HepG2 (cell line): ENCODE results near the gene CBL. TPM values are rescaled to one million over a fixed set of nuclear protein-coding genes. Genes with fewer than 3 reads are reported as not detected.
A peak's percentile ranks its signal among the peaks of the same experiment; 100 is the strongest.

ENCODE experiments used
- CC2D1A ChIP-seq: sonication (generic); formaldehyde crosslinking; IDR thresholded peaks from 2 replicates; pipeline ENCODE4 v1.8.1; 2023; ENCODE audit warnings: mild to moderate bottlenecking, missing genetic modification reagents
- CHCHD3 ChIP-seq: sonication (generic); formaldehyde crosslinking; IDR thresholded peaks from 2 replicates; pipeline ENCODE4 v1.8.0; 2022; ENCODE audit warnings: mild to moderate bottlenecking, missing genetic modification reagents, moderate library complexity
- ERF ChIP-seq: IDR thresholded peaks from 2 replicates; pipeline ENCODE4 v1.6.1; 2018; ENCODE audit warnings: missing biosample characterization, missing genetic modification reagents
- GABPA ChIP-seq, 2 experiments: IDR thresholded peaks; 2 replicates each; pipeline ENCODE4 v1.6.1; 2011 to 2016; ENCODE audit warnings: low read depth in 2 of 2, low read length in 1 of 2, missing biosample characterization in 1 of 2, missing genetic modification characterization in 1 of 2
- GATAD2A ChIP-seq: IDR thresholded peaks from 2 replicates; pipeline ENCODE4 v1.6.1; 2016
- GZF1 ChIP-seq: sonication (generic); formaldehyde crosslinking; IDR thresholded peaks from 2 replicates; pipeline ENCODE4 v1.5.1; 2020; ENCODE audit warnings: mild to moderate bottlenecking, missing genetic modification reagents
- HDAC2 ChIP-seq: sonication (generic); formaldehyde crosslinking; IDR thresholded peaks from 2 replicates; pipeline ENCODE4 v1.4.0; 2020; ENCODE audit warnings: missing genetic modification reagents
- HDAC6 ChIP-seq: fragments of 200-600 bp; sonication (generic); IDR thresholded peaks from 2 replicates; pipeline ENCODE4 v1.7.0; 2017; ENCODE audit warnings: mild to moderate bottlenecking, antibody characterized with exemption, low read length, low read depth
- JARID2 ChIP-seq: sonication (generic); formaldehyde crosslinking; IDR thresholded peaks from 2 replicates; pipeline ENCODE4 v1.8.1; 2023; ENCODE audit warnings: missing genetic modification reagents, inconsistent platforms; ENCODE audit not compliant: insufficient replicate concordance
- KAT8 ChIP-seq: IDR thresholded peaks from 2 replicates; pipeline ENCODE4 v1.6.1; 2016; ENCODE audit warnings: missing genetic modification reagents, missing compliant biosample characterization
- LCORL ChIP-seq, 2 experiments: fragments of 450-650 bp in 1 of 2; sonication (generic) in 1 of 2; formaldehyde crosslinking in 1 of 2; IDR thresholded peaks; 2 replicates each; pipeline versions ENCODE4 v1.5.0 to v1.6.1; 2017 to 2020; ENCODE audit warnings: antibody characterized with exemption in 1 of 2, missing genetic modification reagents in 1 of 2
- MAF1 ChIP-seq: sonication (generic); formaldehyde crosslinking; IDR thresholded peaks from 2 replicates; pipeline ENCODE4 v1.5.0; 2020; ENCODE audit warnings: missing genetic modification reagents, borderline replicate concordance
- MEIS2 ChIP-seq: sonication (generic); formaldehyde crosslinking; IDR thresholded peaks from 2 replicates; pipeline ENCODE4 v1.9.0; 2021; ENCODE audit warnings: mild to moderate bottlenecking, missing genetic modification reagents
- MTA3 ChIP-seq: sonication (generic); formaldehyde crosslinking; IDR thresholded peaks from 2 replicates; pipeline ENCODE4 v1.4.0; 2020; ENCODE audit warnings: missing genetic modification reagents
- REPIN1 ChIP-seq: sonication (generic); formaldehyde crosslinking; IDR thresholded peaks from 2 replicates; pipeline ENCODE4 v1.8.0; 2022; ENCODE audit warnings: missing genetic modification reagents, low read depth, mild to moderate bottlenecking, borderline replicate concordance
- SALL1 ChIP-seq: sonication (generic); formaldehyde crosslinking; IDR thresholded peaks from 2 replicates; pipeline ENCODE4 v1.8.0; 2022; ENCODE audit warnings: mild to moderate bottlenecking, missing genetic modification reagents
- SP5 ChIP-seq: IDR thresholded peaks from 2 replicates; pipeline ENCODE4 v1.6.1; 2016; ENCODE audit warnings: low read depth, borderline replicate concordance
- TAF1 ChIP-seq: sonication (generic); formaldehyde crosslinking; IDR thresholded peaks from 2 replicates; pipeline ENCODE4 v1.4.0; 2020; ENCODE audit warnings: missing genetic modification reagents
- TARDBP ChIP-seq: sonication (generic); formaldehyde crosslinking; IDR thresholded peaks from 2 replicates; pipeline ENCODE4 v1.8.0; 2022; ENCODE audit warnings: mild to moderate bottlenecking, missing genetic modification reagents
- ZBTB7B ChIP-seq: sonication (generic); formaldehyde crosslinking; IDR thresholded peaks from 2 replicates; pipeline ENCODE4 v1.4.0; 2020; ENCODE audit warnings: missing genetic modification reagents
- ZNF264 ChIP-seq: sonication (generic); formaldehyde crosslinking; IDR thresholded peaks from 2 replicates; pipeline ENCODE4 v1.4.0; 2020; ENCODE audit warnings: missing genetic modification reagents
- ZNF550 ChIP-seq: sonication (generic); formaldehyde crosslinking; IDR thresholded peaks from 2 replicates; pipeline ENCODE4 v1.4.0; 2020; ENCODE audit warnings: mild to moderate bottlenecking, missing genetic modification reagents, borderline replicate concordance
- ZSCAN25 ChIP-seq: sonication (generic); formaldehyde crosslinking; IDR thresholded peaks from 2 replicates; pipeline ENCODE4 v1.8.0; 2022; ENCODE audit warnings: mild to moderate bottlenecking, missing genetic modification reagents
- ZSCAN9 ChIP-seq: IDR thresholded peaks from 2 replicates; pipeline ENCODE4 v1.6.1; 2016; ENCODE audit warnings: borderline replicate concordance
- polyA plus RNA-seq, 8 experiments: library from polyadenylated mRNA; depleted of rRNA in 3 of 8; stranded (reverse) in 7 of 8; unstranded in 1 of 8; fragments of >200 nt; fragmentation: Illumina TruSeq in 4 of 8; extraction: Trizol in 4 of 8; gene quantifications; 2 replicates each; pipeline versions ENCODE4 v1.2.1 to v1.2.3, GENCODE V29; 2011 to 2016; ENCODE audit warnings: low read depth in 4 of 8, missing spikeins in 1 of 8, mixed read lengths in 1 of 8; ENCODE audit not compliant: insufficient read depth in 1 of 8
- total RNA-seq, 5 experiments: library from RNA; depleted of rRNA; stranded (reverse); fragments of >200 nt; fragmentation: Illumina TruSeq; extraction: Trizol; gene quantifications; 2 replicates each; pipeline ENCODE4 v1.2.3, GENCODE V29; 2016; ENCODE audit warnings: low read depth in 1 of 5
- TF ChIP-seq, protein P1 (sequence below): sonication (generic); formaldehyde crosslinking; IDR thresholded peaks from 2 replicates; pipeline ENCODE4 v1.5.0; 2020; ENCODE audit warnings: missing genetic modification reagents, mild to moderate bottlenecking, borderline replicate concordance
- TF ChIP-seq, protein P2 (sequence below): sonication (generic); formaldehyde crosslinking; conservative IDR thresholded peaks from 2 replicates; pipeline ENCODE4 v1.8.0; 2022; ENCODE audit warnings: mild to moderate bottlenecking, moderate library complexity, missing genetic modification reagents
- TF ChIP-seq, protein P3 (sequence below): sonication (generic); formaldehyde crosslinking; IDR thresholded peaks from 2 replicates; pipeline ENCODE4 v1.5.1; 2020; ENCODE audit warnings: mild to moderate bottlenecking, moderate library complexity, missing genetic modification reagents
- TF ChIP-seq, protein P4 (sequence below): IDR thresholded peaks from 2 replicates; pipeline ENCODE4 v1.6.1; 2016; ENCODE audit warnings: mild to moderate bottlenecking

Gene CBL
- total and polyA plus RNA-seq, 2 of the 13 experiments (the other 11 are each of a cell fraction or from before 2014, with no cell fraction given) = 6.6 to 7.4 TPM

DNA sequence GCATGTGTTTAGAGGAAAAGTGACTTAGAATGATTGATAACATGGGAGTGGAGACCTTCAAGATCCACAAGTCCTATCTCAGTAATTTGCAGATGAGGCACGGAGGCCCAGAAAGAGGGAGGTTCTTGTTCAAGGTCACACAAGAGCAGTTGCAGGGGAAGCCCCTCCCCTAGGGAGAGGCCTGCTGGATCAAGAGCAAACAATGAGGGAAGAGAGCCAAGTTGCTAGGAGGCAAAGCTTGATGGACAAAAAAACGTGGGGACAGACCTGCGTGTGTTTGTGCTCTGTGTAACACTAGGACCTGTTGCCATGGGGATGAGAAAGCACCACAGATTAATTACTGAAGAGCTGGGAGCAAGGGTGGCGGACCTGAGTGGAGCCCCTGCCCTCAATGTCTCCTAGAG is 146.7 kb downstream of the CBL start (continued):
- TF ChIP-seq REPIN1 (0 out of 2 replicates have a peak, but pooled peaks have one; percentile 15), SP5 (CRISPR knock-in tag) (peak; percentile 70), SALL1 (CRISPR knock-in tag) (peak; percentile 60), TAF1 (CRISPR knock-in tag) (no peak), ZSCAN9 (CRISPR knock-in tag) (no peak), HDAC2 (CRISPR knock-in tag) (peak; percentile 85), KAT8 (CRISPR knock-in tag) (peak; percentile 56; the same call in 1 of the 2 replicates), ERF (CRISPR knock-in tag) (peak; percentile 53; the same call in 1 of the 2 replicates), LCORL (IDR thresholded peaks at IDR 0.05) (no peak), LCORL (CRISPR knock-in tag; IDR thresholded peaks at IDR 0.05) (0 out of 2 replicates have a peak, but pooled peaks have one; percentile 24), ZSCAN25 (CRISPR knock-in tag) (peak; percentile 71; the same call in 1 of the 2 replicates), GABPA (IDR thresholded peaks at IDR 0.05; ENCODE audit: low read depth, low read length) (no peak), GABPA (CRISPR knock-in tag; IDR thresholded peaks at IDR 0.05; ENCODE audit: low read depth) (no peak), TARDBP (no peak; the same call in 1 of the 2 replicates), ZBTB7B (CRISPR knock-in tag) (0 out of 2 replicates have a peak, but pooled peaks have one; percentile 22), ZNF264 (CRISPR knock-in tag) (no peak), MEIS2 (CRISPR knock-in tag) (no peak), HDAC6 (no peak), CHCHD3 (CRISPR knock-in tag) (no peak), GZF1 (no peak), JARID2 (CRISPR knock-in tag) (no peak), GATAD2A (CRISPR knock-in tag) (peak; percentile 82), MAF1 (CRISPR knock-in tag) (no peak), MTA3 (CRISPR knock-in tag) (no peak), CC2D1A (CRISPR knock-in tag) (no peak), ZNF550 (CRISPR knock-in tag) (no peak)
- TF ChIP-seq, protein P1, sequence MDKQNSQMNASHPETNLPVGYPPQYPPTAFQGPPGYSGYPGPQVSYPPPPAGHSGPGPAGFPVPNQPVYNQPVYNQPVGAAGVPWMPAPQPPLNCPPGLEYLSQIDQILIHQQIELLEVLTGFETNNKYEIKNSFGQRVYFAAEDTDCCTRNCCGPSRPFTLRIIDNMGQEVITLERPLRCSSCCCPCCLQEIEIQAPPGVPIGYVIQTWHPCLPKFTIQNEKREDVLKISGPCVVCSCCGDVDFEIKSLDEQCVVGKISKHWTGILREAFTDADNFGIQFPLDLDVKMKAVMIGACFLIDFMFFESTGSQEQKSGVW (CRISPR knock-in tag) = no peak
- TF ChIP-seq, protein P2, sequence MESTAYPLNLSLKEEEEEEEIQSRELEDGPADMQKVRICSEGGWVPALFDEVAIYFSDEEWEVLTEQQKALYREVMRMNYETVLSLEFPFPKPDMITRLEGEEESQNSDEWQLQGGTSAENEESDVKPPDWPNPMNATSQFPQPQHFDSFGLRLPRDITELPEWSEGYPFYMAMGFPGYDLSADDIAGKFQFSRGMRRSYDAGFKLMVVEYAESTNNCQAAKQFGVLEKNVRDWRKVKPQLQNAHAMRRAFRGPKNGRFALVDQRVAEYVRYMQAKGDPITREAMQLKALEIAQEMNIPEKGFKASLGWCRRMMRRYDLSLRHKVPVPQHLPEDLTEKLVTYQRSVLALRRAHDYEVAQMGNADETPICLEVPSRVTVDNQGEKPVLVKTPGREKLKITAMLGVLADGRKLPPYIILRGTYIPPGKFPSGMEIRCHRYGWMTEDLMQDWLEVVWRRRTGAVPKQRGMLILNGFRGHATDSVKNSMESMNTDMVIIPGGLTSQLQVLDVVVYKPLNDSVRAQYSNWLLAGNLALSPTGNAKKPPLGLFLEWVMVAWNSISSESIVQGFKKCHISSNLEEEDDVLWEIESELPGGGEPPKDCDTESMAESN (CRISPR knock-in tag) = no peak
- TF ChIP-seq, protein P3, sequence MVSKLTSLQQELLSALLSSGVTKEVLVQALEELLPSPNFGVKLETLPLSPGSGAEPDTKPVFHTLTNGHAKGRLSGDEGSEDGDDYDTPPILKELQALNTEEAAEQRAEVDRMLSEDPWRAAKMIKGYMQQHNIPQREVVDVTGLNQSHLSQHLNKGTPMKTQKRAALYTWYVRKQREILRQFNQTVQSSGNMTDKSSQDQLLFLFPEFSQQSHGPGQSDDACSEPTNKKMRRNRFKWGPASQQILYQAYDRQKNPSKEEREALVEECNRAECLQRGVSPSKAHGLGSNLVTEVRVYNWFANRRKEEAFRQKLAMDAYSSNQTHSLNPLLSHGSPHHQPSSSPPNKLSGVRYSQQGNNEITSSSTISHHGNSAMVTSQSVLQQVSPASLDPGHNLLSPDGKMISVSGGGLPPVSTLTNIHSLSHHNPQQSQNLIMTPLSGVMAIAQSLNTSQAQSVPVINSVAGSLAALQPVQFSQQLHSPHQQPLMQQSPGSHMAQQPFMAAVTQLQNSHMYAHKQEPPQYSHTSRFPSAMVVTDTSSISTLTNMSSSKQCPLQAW = no peak
- TF ChIP-seq, protein P4, sequence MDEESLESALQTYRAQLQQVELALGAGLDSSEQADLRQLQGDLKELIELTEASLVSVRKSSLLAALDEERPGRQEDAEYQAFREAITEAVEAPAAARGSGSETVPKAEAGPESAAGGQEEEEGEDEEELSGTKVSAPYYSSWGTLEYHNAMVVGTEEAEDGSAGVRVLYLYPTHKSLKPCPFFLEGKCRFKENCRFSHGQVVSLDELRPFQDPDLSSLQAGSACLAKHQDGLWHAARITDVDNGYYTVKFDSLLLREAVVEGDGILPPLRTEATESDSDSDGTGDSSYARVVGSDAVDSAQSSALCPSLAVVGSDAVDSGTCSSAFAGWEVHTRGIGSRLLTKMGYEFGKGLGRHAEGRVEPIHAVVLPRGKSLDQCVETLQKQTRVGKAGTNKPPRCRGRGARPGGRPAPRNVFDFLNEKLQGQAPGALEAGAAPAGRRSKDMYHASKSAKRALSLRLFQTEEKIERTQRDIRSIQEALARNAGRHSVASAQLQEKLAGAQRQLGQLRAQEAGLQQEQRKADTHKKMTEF (CRISPR knock-in tag) = no peak; the same call in 1 of the 2 replicates
